ENCODE data around the gene PXDC1.

DNA sequence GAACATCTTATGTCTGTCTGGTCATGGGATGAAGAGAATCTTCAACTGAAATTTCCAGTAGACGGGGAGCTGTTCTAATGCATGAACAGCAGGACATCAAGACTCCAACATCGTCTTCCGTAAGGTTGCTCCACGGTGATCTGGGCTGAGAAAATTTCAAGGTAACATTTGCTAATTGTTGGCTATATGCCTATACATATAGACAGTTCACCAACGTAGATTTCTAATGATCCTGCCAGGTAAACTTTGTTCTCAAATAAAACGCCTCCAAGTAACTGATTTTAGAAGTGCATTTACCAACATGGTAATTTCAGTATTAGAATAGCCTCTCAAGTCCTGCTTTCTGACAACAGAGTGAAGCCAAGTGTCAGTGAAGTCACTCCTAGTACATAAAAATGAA, 11.3 kb upstream of the PXDC1 start:
- TF ChIP-seq, protein P1, sequence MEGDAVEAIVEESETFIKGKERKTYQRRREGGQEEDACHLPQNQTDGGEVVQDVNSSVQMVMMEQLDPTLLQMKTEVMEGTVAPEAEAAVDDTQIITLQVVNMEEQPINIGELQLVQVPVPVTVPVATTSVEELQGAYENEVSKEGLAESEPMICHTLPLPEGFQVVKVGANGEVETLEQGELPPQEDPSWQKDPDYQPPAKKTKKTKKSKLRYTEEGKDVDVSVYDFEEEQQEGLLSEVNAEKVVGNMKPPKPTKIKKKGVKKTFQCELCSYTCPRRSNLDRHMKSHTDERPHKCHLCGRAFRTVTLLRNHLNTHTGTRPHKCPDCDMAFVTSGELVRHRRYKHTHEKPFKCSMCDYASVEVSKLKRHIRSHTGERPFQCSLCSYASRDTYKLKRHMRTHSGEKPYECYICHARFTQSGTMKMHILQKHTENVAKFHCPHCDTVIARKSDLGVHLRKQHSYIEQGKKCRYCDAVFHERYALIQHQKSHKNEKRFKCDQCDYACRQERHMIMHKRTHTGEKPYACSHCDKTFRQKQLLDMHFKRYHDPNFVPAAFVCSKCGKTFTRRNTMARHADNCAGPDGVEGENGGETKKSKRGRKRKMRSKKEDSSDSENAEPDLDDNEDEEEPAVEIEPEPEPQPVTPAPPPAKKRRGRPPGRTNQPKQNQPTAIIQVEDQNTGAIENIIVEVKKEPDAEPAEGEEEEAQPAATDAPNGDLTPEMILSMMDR (IDR thresholded peaks at IDR 0.05) = no peak
- TF ChIP-seq EP300 (IDR thresholded peaks at IDR 0.05) (no peak), POLR2A (IDR thresholded peaks at IDR 0.05) (no peak), POLR2AphosphoS5 (IDR thresholded peaks at IDR 0.05) (no peak)
